Esophagus (tissue), 2 donors: ENCODE results near the gene NPC2. TPM values are rescaled to one million over a fixed set of nuclear protein-coding genes. Genes with fewer than 3 reads are reported as not detected.
A peak's percentile ranks its signal among the peaks of the same experiment; 100 is the strongest.

ENCODE experiments used
- H3K27ac ChIP-seq, 2 donors: one replicate each; pipeline ENCODE4 v1.5.1; 2013; ENCODE audit warnings: low read depth in 2 of 2, mild to moderate bottlenecking in 2 of 2, inconsistent platforms in 1 of 2, low read length in 1 of 2, moderate library complexity in 1 of 2
- H3K27me3 ChIP-seq, 2 donors: one replicate each; pipeline ENCODE4 v1.6.1; 2013; ENCODE audit warnings: low read length in 2 of 2, control low read depth in 1 of 2, mild to moderate bottlenecking in 1 of 2; ENCODE audit not compliant: insufficient read depth in 2 of 2, control insufficient read depth in 1 of 2
- H3K36me3 ChIP-seq, 2 donors: one replicate each; pipeline ENCODE4 v1.6.1; 2013; ENCODE audit warnings: low read length in 1 of 2; ENCODE audit not compliant: control insufficient read depth in 2 of 2, insufficient read depth in 2 of 2
- H3K4me1 ChIP-seq, 2 donors: one replicate each; pipeline ENCODE4 v1.6.1; 2013; ENCODE audit warnings: low read length in 1 of 2; ENCODE audit not compliant: control insufficient read depth in 2 of 2, insufficient read depth in 2 of 2
- H3K4me3 ChIP-seq, 2 donors: one replicate each; pipeline ENCODE4 v1.5.1; 2013; ENCODE audit warnings: low read length in 2 of 2, mild to moderate bottlenecking in 2 of 2, low read depth in 1 of 2, moderate library complexity in 1 of 2
- H3K9me3 ChIP-seq, 2 donors: one replicate each; pipeline ENCODE4 v1.6.1; 2013; ENCODE audit warnings: mild to moderate bottlenecking in 2 of 2, low read depth in 1 of 2, low read length in 1 of 2, moderate library complexity in 1 of 2; ENCODE audit not compliant: control insufficient read depth in 2 of 2, insufficient read depth in 1 of 2
- WGBS, 2 donors: extraction: QIAGEN DNeasy Blood & Tissue Kit; methylation state at CpG; one replicate each; pipeline ENCODE4 v1.1.7; 2013; 5-methylcytosine and 5-hydroxymethylcytosine counted together
- polyA plus RNA-seq, 2 donors: library from polyadenylated mRNA; stranded (reverse); fragments of 200-250 nt; gene quantifications; one replicate each; pipeline ENCODE4 v1.2.3, GENCODE V29; 2013
- donor health status: healthy with polysubstance abuse.
- donor health status: Bipolar disorder and iron deficiency.

Gene NPC2
- polyA plus RNA-seq, 2 donors: 98.3 to 163 TPM

- peak within 1 kb of the TSS; percentile 89 for H3K4me3 ChIP-seq
- H3K36me3 ChIP-seq: no peaks in the 10 kb centered on the region
- H3K4me1 ChIP-seq: no peaks in the 10 kb centered on the region
- H3K27me3 ChIP-seq: no peaks in the 10 kb centered on the region
- WGBS, 2 donors: 1% methylated on average over 66 to 73 of the region's 73 CpGs
- H3K27ac ChIP-seq: peak within 1 kb of the TSS; percentile 95 to 96
- H3K9me3 ChIP-seq: no peaks in the 10 kb centered on the region
Measured at GRCh38 chr14:74493343-74494261, 497 bp upstream of the NPC2 start, which contains the start of gene ISCA2. Gene ISCA2, plus strand, starts transcription at chr14:74493765. Its CDS starts 10 bp downstream, at chr14:74493775.

GRCh38 chr14:74491956-74492775, 939 bp downstream of the NPC2 start:
- no peaks in the 10 kb centered on the region for H3K4me1 ChIP-seq
- no peaks in the 10 kb centered on the region for H3K9me3 ChIP-seq
- H3K27me3 ChIP-seq: no peaks in the 10 kb centered on the region
- 4% methylated on average over 20 of the region's 20 CpGs for WGBS, 2 donors
- peak overlapping the region; percentile 30 to 89 for H3K4me3 ChIP-seq
- H3K27ac ChIP-seq: peak overlapping the region in 1 of 2 donors; percentile 96
- H3K36me3 ChIP-seq: no peaks in the 10 kb centered on the region

GRCh38 chr14:74490486-74490885, 2.6 kb downstream of the NPC2 start:
- H3K27ac ChIP-seq: no peak overlapping the region
- 83 to 93% methylated on average over 1 of the region's 1 CpG for WGBS, 2 donors
- H3K4me3 ChIP-seq: no peak overlapping the region
- H3K9me3 ChIP-seq: no peaks in the 10 kb centered on the region
- no peaks in the 10 kb centered on the region for H3K27me3 ChIP-seq
- no peaks in the 10 kb centered on the region for H3K4me1 ChIP-seq
- peaks cover 0 to 4% of the 10 kb centered on the region in 2 donors for H3K36me3 ChIP-seq

GRCh38 chr14:74488786-74489397, 4.2 kb downstream of the NPC2 start:
- Histone ChIP-seq H3K9me3 (no peaks in the 10 kb centered on the region), H3K36me3 (peaks cover 0 to 6% of the 10 kb centered on the region in 2 donors), H3K27me3 (no peaks in the 10 kb centered on the region), H3K27ac (no peak overlapping the region), H3K4me1 (no peaks in the 10 kb centered on the region), H3K4me3 (no peak overlapping the region)

GRCh38 chr14:74486164-74486563, 6.9 kb downstream of the NPC2 start:
- no peak overlapping the region for H3K27ac ChIP-seq
- 88 to 94% methylated on average over 3 of the region's 3 CpGs for WGBS, 2 donors
- H3K36me3 ChIP-seq: peaks cover 1 to 6% of the 10 kb centered on the region in 2 donors

GRCh38 chr14:74483321-74483720, 9.8 kb downstream of the NPC2 start:
- H3K9me3 ChIP-seq: no peaks in the 10 kb centered on the region
- no peak overlapping the region for H3K27ac ChIP-seq
- H3K4me1 ChIP-seq: no peaks in the 10 kb centered on the region
- H3K27me3 ChIP-seq: no peaks in the 10 kb centered on the region
- H3K4me3 ChIP-seq: no peak overlapping the region
- H3K36me3 ChIP-seq: peaks cover 6 to 8% of the 10 kb centered on the region in 2 donors

More at GRCh38 chr14:74486164-74486563, 6.9 kb downstream of the NPC2 start:
- Histone ChIP-seq H3K4me3 (no peak overlapping the region), H3K4me1 (no peaks in the 10 kb centered on the region), H3K27me3 (no peaks in the 10 kb centered on the region), H3K9me3 (no peaks in the 10 kb centered on the region)

- Histone ChIP-seq H3K27ac (no peak overlapping the region), H3K4me3 (no peak overlapping the region), H3K36me3 (peaks cover 6 to 8% of the 10 kb centered on the region in 2 donors), H3K27me3 (no peaks in the 10 kb centered on the region), H3K9me3 (no peaks in the 10 kb centered on the region), H3K4me1 (no peaks in the 10 kb centered on the region)
- 86 to 89% methylated on average over 3 of the region's 3 CpGs for WGBS, 2 donors
Measured at GRCh38 chr14:74482571-74482970, 10.5 kb downstream of the NPC2 start.

- Histone ChIP-seq H3K9me3 (no peaks in the 10 kb centered on the region), H3K36me3 (peaks cover 7 to 8% of the 10 kb centered on the region in 2 donors), H3K4me1 (no peaks in the 10 kb centered on the region), H3K4me3 (no peak overlapping the region), H3K27me3 (no peaks in the 10 kb centered on the region), H3K27ac (no peak overlapping the region)
- WGBS, 2 donors: 79 to 83% methylated on average over 4 of the region's 4 CpGs
Measured at GRCh38 chr14:74480046-74480445, 13.1 kb downstream of the NPC2 start.

- Histone ChIP-seq H3K27me3 (no peaks in the 10 kb centered on the region), H3K36me3 (peaks cover 5 to 11% of the 10 kb centered on the region in 2 donors), H3K4me1 (no peaks in the 10 kb centered on the region), H3K9me3 (no peaks in the 10 kb centered on the region), H3K27ac (no peak overlapping the region), H3K4me3 (no peak overlapping the region)
- WGBS, 2 donors: 95 to 96% methylated on average over 2 of the region's 2 CpGs
Measured at GRCh38 chr14:74478996-74479635, 14.0 kb downstream of the NPC2 start.
